Endothelial cell of umbilical vein (primary cell): Measurements from ENCODE around the gene DPP10. TPM values are rescaled to one million over a fixed set of nuclear protein-coding genes. Genes with fewer than 3 reads are reported as not detected.

Experiments used
- BruUV-seq: library from RNA; stranded (reverse); fragments of 400-500 nt; replicated peaks from 2 replicates; lab custom pipeline; 2021; lab: Mats Ljungman, UMichigan
- CTCF ChIA-PET: fragments of 300-600, 350-600 bp; sonication (Branson Sonifier 250); formaldehyde crosslinking; loops from one replicate; lab custom pipeline; 2021; ENCODE audit warnings: antibody characterized with exemption, inconsistent platforms; lab: Charles Lee
- POLR2A ChIA-PET: fragments of 300-600, 350-600 bp; sonication (Branson Sonifier 250); formaldehyde crosslinking; loops from one replicate; lab custom pipeline; 2021; ENCODE audit warnings: antibody characterized with exemption, inconsistent platforms; lab: Charles Lee
- DNase-seq: peaks from one replicate; pipeline ENCODE4 v3.0.0-alpha.2; 2011; ENCODE audit warnings: low read depth, low spot score
- FAIRE-seq: peaks from 2 replicates; lab custom pipeline; 2011; peaks lifted over from hg19 to GRCh38; lab: Jason Lieb, UNC
- H2AFZ ChIP-seq: 2 replicates; pipeline ENCODE4 v1.6.0; 2012; ENCODE audit warnings: low read depth, low read length, control low read depth, inconsistent platforms
- H3K27ac ChIP-seq: 2 replicates; pipeline ENCODE4 v1.5.1; 2011; ENCODE audit warnings: low read depth, mild to moderate bottlenecking, control low read depth, low read length, moderate library complexity; ENCODE audit not compliant: insufficient read depth
- H3K27me3 ChIP-seq, 2 experiments: 2 replicates each; pipeline versions ENCODE4 v1.6.0 to v1.6.1; 2011; ENCODE audit warnings: low read length in 2 of 2, mixed read lengths in 1 of 2; ENCODE audit not compliant: control insufficient read depth in 2 of 2, insufficient read depth in 2 of 2
- H3K36me3 ChIP-seq, 2 experiments: 2 replicates in 1 of 2; 3 replicates in 1 of 2; pipeline ENCODE4 v1.5.1; 2011; ENCODE audit warnings: low read length in 2 of 2, mild to moderate bottlenecking in 1 of 2, moderate library complexity in 1 of 2; ENCODE audit not compliant: control insufficient read depth in 2 of 2, insufficient read depth in 2 of 2; ENCODE audit errors: extremely low read depth in 1 of 2
- H3K4me1 ChIP-seq: 3 replicates; pipeline ENCODE4 v1.5.1; 2011; ENCODE audit warnings: mild to moderate bottlenecking, low read length; ENCODE audit not compliant: control insufficient read depth, insufficient read depth; ENCODE audit errors: extremely low read depth
- H3K4me2 ChIP-seq: 2 replicates; pipeline ENCODE4 v1.6.1; 2011; ENCODE audit warnings: low read length, control low read depth, mixed read lengths; ENCODE audit not compliant: insufficient read depth
- H3K4me3 ChIP-seq, 3 experiments: fragments of 200-600 bp in 1 of 3; sonication (generic), shearing (Covaris generic) in 1 of 3; replicated peaks in 1 of 3; 2 replicates each; pipeline ENCODE4 v1.5.1; 2011 to 2016; ENCODE audit warnings: control low read depth in 3 of 3, low read length in 3 of 3, mild to moderate bottlenecking in 2 of 3, inconsistent platforms in 1 of 3, low read depth in 1 of 3, moderate library complexity in 1 of 3; ENCODE audit not compliant: insufficient read depth in 1 of 3
- H3K79me2 ChIP-seq: 2 replicates; pipeline ENCODE4 v1.6.0; 2012; ENCODE audit warnings: low read length, inconsistent platforms; ENCODE audit not compliant: control insufficient read depth, insufficient read depth
- H3K9ac ChIP-seq: replicated peaks from 2 replicates; pipeline ENCODE3; 2011; ENCODE audit warnings: low read length, control low read depth; ENCODE audit not compliant: insufficient read depth; ENCODE audit errors: extremely low read depth
- H3K9me1 ChIP-seq: replicated peaks from 3 replicates; pipeline ENCODE4 v1.6.0; 2011; ENCODE audit warnings: mild to moderate bottlenecking, low read length; ENCODE audit not compliant: control insufficient read depth, insufficient read depth; ENCODE audit errors: extremely low read depth
- H3K9me3 ChIP-seq: replicated peaks from 2 replicates; pipeline ENCODE4 v1.5.1; 2012; ENCODE audit warnings: low read length, inconsistent platforms; ENCODE audit not compliant: control insufficient read depth, insufficient read depth
- H4K20me1 ChIP-seq: replicated peaks from 2 replicates; pipeline ENCODE3; 2011; ENCODE audit warnings: mild to moderate bottlenecking, low read length; ENCODE audit not compliant: control insufficient read depth, insufficient read depth; ENCODE audit errors: extremely low read depth
- EZH2 ChIP-seq: IDR thresholded peaks from 2 replicates; pipeline ENCODE4 v1.6.1; 2012; ENCODE audit warnings: borderline replicate concordance, low read depth, mild to moderate bottlenecking, moderate library complexity, low read length, inconsistent platforms; ENCODE audit not compliant: severe bottlenecking
- FOS ChIP-seq: IDR thresholded peaks from 2 replicates; pipeline ENCODE4 v1.6.1; 2011; ENCODE audit warnings: mild to moderate bottlenecking, low read length, moderate library complexity, borderline replicate concordance; ENCODE audit not compliant: insufficient read depth
- GATA2 ChIP-seq: IDR thresholded peaks from 2 replicates; pipeline ENCODE4 v1.7.0; 2011; ENCODE audit warnings: low read depth, mild to moderate bottlenecking, moderate library complexity, mixed read lengths, low read length; ENCODE audit not compliant: insufficient read length, insufficient read depth
- JUN ChIP-seq: IDR thresholded peaks from 2 replicates; pipeline ENCODE4 v1.6.1; 2011; ENCODE audit warnings: borderline replicate concordance, low read depth; ENCODE audit not compliant: insufficient read length, insufficient read depth
- MYC ChIP-seq: IDR thresholded peaks from one replicate; pipeline ENCODE4 v1.6.1; 2011; ENCODE audit warnings: mild to moderate bottlenecking, low read depth, low read length
- POLR2A ChIP-seq: IDR thresholded peaks from 2 replicates; pipeline ENCODE4 v1.6.1; 2012; ENCODE audit warnings: low read depth, mild to moderate bottlenecking, control low read depth, low read length
- POLR2AphosphoS5 ChIP-seq: IDR thresholded peaks from 2 replicates; pipeline ENCODE4 v1.6.1; 2012; ENCODE audit warnings: low read depth, mild to moderate bottlenecking, control low read depth, low read length, moderate library complexity; ENCODE audit not compliant: insufficient read depth
- dilution Hi-C: fragments of 300-500 bp; cut with MboI; formaldehyde crosslinking; loops from one replicate; pipeline ENCODE4 v1.15.0; 2019; ENCODE audit warnings: low sequenced_read_pairs; ENCODE audit not compliant: extremely low pct_ligation_motif_present
- intact Hi-C: fragments of 100-400 bp; cut with micrococcal nuclease; formaldehyde crosslinking; loops from one replicate; pipeline ENCODE4 v1.10.0; 2022
- polyA plus RNA-seq, 4 experiments: library from polyadenylated mRNA; depleted of rRNA in 3 of 4; stranded (reverse) in 3 of 4; unstranded in 1 of 4; fragments of >200 nt; gene quantifications; 2 replicates each; pipeline versions ENCODE4 v1.2.1 to v1.2.3, GENCODE V29; 2011 to 2012; ENCODE audit warnings: missing spikeins in 1 of 4
- total RNA-seq: library from RNA; stranded (reverse); gene quantifications from 2 replicates; pipeline ENCODE4 v1.2.3, GENCODE V29; 2021
- TF ChIP-seq, protein P1 (sequence below): IDR thresholded peaks from 2 replicates; pipeline ENCODE4 v1.6.1; 2011; ENCODE audit not compliant: insufficient read depth, insufficient read length
- TF ChIP-seq, protein P2 (sequence below), 2 donors: IDR thresholded peaks; 1 replicate in 1 of 2; 2 replicates in 1 of 2; pipeline ENCODE4 v1.5.1; 2011; ENCODE audit warnings: low read length in 2 of 2, mild to moderate bottlenecking in 2 of 2, moderate library complexity in 2 of 2, control low read depth in 1 of 2, inconsistent platforms in 1 of 2, low read depth in 1 of 2; ENCODE audit not compliant: insufficient read depth in 1 of 2; ENCODE audit errors: extremely low read depth in 1 of 2

DPP10 gene
- total and polyA plus RNA-seq, 2 donors (not counting 3 experiments of a cell fraction or from before 2014, with no cell fraction given), result not detected

DNA sequence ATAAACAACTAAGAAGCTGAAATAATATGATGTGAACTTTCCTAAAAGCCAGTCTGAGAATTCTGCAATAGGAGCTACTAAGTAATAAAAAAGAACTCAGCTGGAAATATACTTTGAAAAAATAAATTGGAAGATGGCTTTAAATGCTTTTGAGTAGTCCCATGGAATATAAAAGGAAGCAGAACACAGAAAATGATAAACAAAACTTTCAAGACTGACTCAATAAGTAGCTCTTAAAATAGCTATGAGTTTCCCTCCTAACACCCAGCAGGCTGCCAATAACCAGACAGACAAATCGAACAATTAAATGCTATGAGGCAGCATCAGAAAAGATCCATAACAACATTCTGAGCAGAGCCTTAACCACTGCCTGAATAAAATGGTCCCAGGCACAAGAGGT lies 319.9 kb downstream of the DPP10 start:
- dilution Hi-C loops (no loop called here), intact Hi-C loops (no loop called here)
- H3K79me2 ChIP-seq, result no peaks in the 10 kb centered on the region
- no peak overlapping the region for H3K4me2 ChIP-seq
- DNase-seq (no peak), FAIRE-seq (no peak)
- no peak for TF ChIP-seq FOS
- no peak for TF ChIP-seq MYC
- no peak for TF ChIP-seq POLR2A
- TF ChIP-seq, protein P1, sequence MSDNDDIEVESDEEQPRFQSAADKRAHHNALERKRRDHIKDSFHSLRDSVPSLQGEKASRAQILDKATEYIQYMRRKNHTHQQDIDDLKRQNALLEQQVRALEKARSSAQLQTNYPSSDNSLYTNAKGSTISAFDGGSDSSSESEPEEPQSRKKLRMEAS, result no peak
- TF ChIP-seq POLR2AphosphoS5, result no peak
- TF ChIP-seq, protein P2, sequence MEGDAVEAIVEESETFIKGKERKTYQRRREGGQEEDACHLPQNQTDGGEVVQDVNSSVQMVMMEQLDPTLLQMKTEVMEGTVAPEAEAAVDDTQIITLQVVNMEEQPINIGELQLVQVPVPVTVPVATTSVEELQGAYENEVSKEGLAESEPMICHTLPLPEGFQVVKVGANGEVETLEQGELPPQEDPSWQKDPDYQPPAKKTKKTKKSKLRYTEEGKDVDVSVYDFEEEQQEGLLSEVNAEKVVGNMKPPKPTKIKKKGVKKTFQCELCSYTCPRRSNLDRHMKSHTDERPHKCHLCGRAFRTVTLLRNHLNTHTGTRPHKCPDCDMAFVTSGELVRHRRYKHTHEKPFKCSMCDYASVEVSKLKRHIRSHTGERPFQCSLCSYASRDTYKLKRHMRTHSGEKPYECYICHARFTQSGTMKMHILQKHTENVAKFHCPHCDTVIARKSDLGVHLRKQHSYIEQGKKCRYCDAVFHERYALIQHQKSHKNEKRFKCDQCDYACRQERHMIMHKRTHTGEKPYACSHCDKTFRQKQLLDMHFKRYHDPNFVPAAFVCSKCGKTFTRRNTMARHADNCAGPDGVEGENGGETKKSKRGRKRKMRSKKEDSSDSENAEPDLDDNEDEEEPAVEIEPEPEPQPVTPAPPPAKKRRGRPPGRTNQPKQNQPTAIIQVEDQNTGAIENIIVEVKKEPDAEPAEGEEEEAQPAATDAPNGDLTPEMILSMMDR (IDR thresholded peaks at IDR 0.05; ENCODE audit: extremely low read depth in 1 of 2, insufficient read depth in 1 of 2, low read depth in 1 of 2, low read length in 2 of 2), result no peak
- no peak for TF ChIP-seq GATA2
- TF ChIP-seq EZH2, result no peak
- no peak for TF ChIP-seq JUN
- H2AFZ ChIP-seq, result no peak overlapping the region
- H3K4me3 ChIP-seq, result no peak overlapping the region
- POLR2A ChIA-PET, result no interaction called here
- H3K27ac ChIP-seq, result no peak overlapping the region
- H3K9me3 ChIP-seq, result peaks cover 4% of the 10 kb centered on the region
- CTCF ChIA-PET, result no interaction called here
- no peaks in the 10 kb centered on the region for H3K4me1 ChIP-seq
- no TSS peak for BruUV-seq
- no peaks in the 10 kb centered on the region for H3K36me3 ChIP-seq
- no peaks in the 10 kb centered on the region for H3K27me3 ChIP-seq
- H3K9me1 ChIP-seq, result no peaks in the 10 kb centered on the region
- no peaks in the 10 kb centered on the region for H4K20me1 ChIP-seq
- H3K9ac ChIP-seq, result no peak overlapping the region
